OCI-LY3 (cell line): ENCODE results near the gene PXK.
A peak's percentile ranks its signal among the peaks of the same experiment; 100 is the strongest.
"Not testable (repeated sequence)": the region's sequence is repeated elsewhere in the genome, so short reads cannot be mapped to it uniquely, and the experiment has no call there.

Experiments
- H2AFZ ChIP-seq: fragments of 200-600, 300-600 bp; shearing (Covaris generic); 2 replicates; pipeline ENCODE4 v1.6.0; 2014; ENCODE audit warnings: antibody characterized with exemption, low read depth, low read length
- H3K27ac ChIP-seq: fragments of 200-600, 300-600 bp; sonication (generic); 2 replicates; pipeline ENCODE4 v1.5.1; 2014; ENCODE audit warnings: mild to moderate bottlenecking, low read length, moderate library complexity, mixed read lengths
- H3K27me3 ChIP-seq: fragments of 200-600, 300-600 bp; sonication (generic); 2 replicates; pipeline ENCODE4 v1.6.1; 2014; ENCODE audit warnings: low read depth, low read length, mixed read lengths
- H3K36me3 ChIP-seq: fragments of 200-600, 300-600 bp; sonication (generic); replicated peaks from 2 replicates; pipeline ENCODE3; 2014; ENCODE audit warnings: low read depth, low read length, mixed read lengths
- H3K4me1 ChIP-seq: fragments of 300-600, 200-600 bp; sonication (generic); 2 replicates; pipeline ENCODE4 v1.6.1; 2014; ENCODE audit warnings: low read length, mixed read lengths
- H3K4me2 ChIP-seq: fragments of 200-600, 300-600 bp; sonication (generic); 2 replicates; pipeline ENCODE4 v1.6.1; 2014; ENCODE audit warnings: low read length, mixed read lengths
- H3K4me3 ChIP-seq: fragments of 300-600, 200-600 bp; sonication (generic); 2 replicates; pipeline ENCODE4 v1.5.1; 2014; ENCODE audit warnings: antibody characterized with exemption, mild to moderate bottlenecking, low read length, moderate library complexity
- H3K79me2 ChIP-seq: fragments of 300-600, 200-600 bp; shearing (Covaris generic); 2 replicates; pipeline ENCODE4 v1.6.1; 2014; ENCODE audit warnings: mild to moderate bottlenecking, low read length, mixed read lengths
- H3K9ac ChIP-seq: fragments of 300-600, 200-600 bp; shearing (Covaris generic); 2 replicates; pipeline ENCODE4 v1.6.0; 2014; ENCODE audit warnings: mild to moderate bottlenecking, low read length, moderate library complexity
- H3K9me3 ChIP-seq: fragments of 200-600, 300-600 bp; shearing (Covaris generic); 2 replicates; pipeline ENCODE4 v1.6.1; 2014; ENCODE audit warnings: low read length, mixed read lengths; ENCODE audit not compliant: insufficient read depth
- H4K20me1 ChIP-seq: fragments of 200-600, 300-600 bp; sonication (generic); 2 replicates; pipeline ENCODE4 v1.6.1; 2016; ENCODE audit warnings: low read length, mixed read lengths; ENCODE audit not compliant: insufficient read depth
- CTCF ChIP-seq: fragments of 200-600, 300-600 bp; sonication (generic); IDR thresholded peaks from 2 replicates; pipeline ENCODE4 v1.5.1; 2014; ENCODE audit warnings: antibody characterized with exemption, low read length, low read depth
- EZH2phosphoT487 ChIP-seq: fragments of 200-600 bp; shearing (Covaris generic); IDR thresholded peaks from 2 replicates; pipeline ENCODE4 v1.6.1; 2018; ENCODE audit warnings: antibody characterized with exemption, mixed run types, low read depth

The PXK gene

GRCh38 chr3:58332575-58333188 is at the start of gene PXK:
Gene PXK (plus strand): TSS chr3:58332892. CDS start chr3:58332989, 97 bp downstream.
- Histone ChIP-seq H2AFZ (peak within 1 kb of the TSS; percentile 91), H3K4me1 (peaks cover 13% of the 10 kb centered on the region), H3K4me2 (peak within 1 kb of the TSS; percentile 82), H3K79me2 (peaks cover 10% of the 10 kb centered on the region; the same call in 1 of the 2 replicates), H4K20me1 (no peaks in the 10 kb centered on the region), H3K27ac (no peak within 1 kb of the TSS), H3K9ac (peak within 1 kb of the TSS; percentile 69), H3K9me3 (no peaks in the 10 kb centered on the region), H3K4me3 (peak within 1 kb of the TSS; percentile 91), H3K27me3 (no peaks in the 10 kb centered on the region), H3K36me3 (no peaks in the 10 kb centered on the region)
- TF ChIP-seq CTCF = peak; percentile 23
- no peak for TF ChIP-seq EZH2phosphoT487

- no peak overlapping the region for H3K27ac ChIP-seq
- no peak for TF ChIP-seq CTCF
- no peak for TF ChIP-seq EZH2phosphoT487
- no peaks in the 10 kb centered on the region for H3K9me3 ChIP-seq
- H3K9ac ChIP-seq = no peak overlapping the region
- H3K4me2 ChIP-seq = no peak overlapping the region
- H3K4me1 ChIP-seq = no peaks in the 10 kb centered on the region
- no peak overlapping the region for H2AFZ ChIP-seq
- H3K79me2 ChIP-seq = no peaks in the 10 kb centered on the region
- H3K27me3 ChIP-seq = no peaks in the 10 kb centered on the region
- peaks cover 29% of the 10 kb centered on the region for H3K36me3 ChIP-seq
- H3K4me3 ChIP-seq = no peak overlapping the region
- H4K20me1 ChIP-seq = no peaks in the 10 kb centered on the region
Measured at GRCh38 chr3:58285334-58285733, 47.4 kb upstream of the PXK start.

GRCh38 chr3:58287354-58287753 is 45.3 kb upstream of the PXK start:
- Histone ChIP-seq H3K36me3 (peaks cover 33% of the 10 kb centered on the region), H3K9me3 (no peaks in the 10 kb centered on the region), H3K27ac (no peak overlapping the region), H3K4me2 (no peak overlapping the region), H3K9ac (no peak overlapping the region), H3K4me3 (no peak overlapping the region), H3K79me2 (no peaks in the 10 kb centered on the region), H2AFZ (no peak overlapping the region), H3K27me3 (no peaks in the 10 kb centered on the region), H4K20me1 (no peaks in the 10 kb centered on the region), H3K4me1 (no peaks in the 10 kb centered on the region)
- TF ChIP-seq CTCF = no peak
- TF ChIP-seq EZH2phosphoT487 = no peak

GRCh38 chr3:58288011-58288728 is 44.5 kb upstream of the PXK start:
- no peaks in the 10 kb centered on the region for H3K79me2 ChIP-seq
- H3K4me2 ChIP-seq = no peak overlapping the region
- no peaks in the 10 kb centered on the region for H3K27me3 ChIP-seq
- no peaks in the 10 kb centered on the region for H4K20me1 ChIP-seq
- H3K9ac ChIP-seq = no peak overlapping the region
- H3K9me3 ChIP-seq = no peaks in the 10 kb centered on the region
- H3K4me1 ChIP-seq = no peaks in the 10 kb centered on the region
- H3K36me3 ChIP-seq = peaks cover 33% of the 10 kb centered on the region
- H3K4me3 ChIP-seq = no peak overlapping the region
- H2AFZ ChIP-seq = no peak overlapping the region
- no peak for TF ChIP-seq EZH2phosphoT487
- TF ChIP-seq CTCF = no peak
- H3K27ac ChIP-seq = no peak overlapping the region

GRCh38 chr3:58288964-58289613 is 43.6 kb upstream of the PXK start:
- H2AFZ ChIP-seq, H3K4me2 ChIP-seq, H3K79me2 ChIP-seq, H3K4me3 ChIP-seq, H3K4me1 ChIP-seq, H4K20me1 ChIP-seq, H3K9ac ChIP-seq, H3K9me3 ChIP-seq, H3K27ac ChIP-seq, H3K27me3 ChIP-seq: not testable (repeated sequence)
- peaks cover 38% of the 10 kb centered on the region for H3K36me3 ChIP-seq

GRCh38 chr3:58290446-58290845 is 42.2 kb upstream of the PXK start:
- H3K27ac ChIP-seq, H3K4me2 ChIP-seq, H3K9me3 ChIP-seq, H3K4me3 ChIP-seq, H3K79me2 ChIP-seq, H3K27me3 ChIP-seq, H3K4me1 ChIP-seq, H2AFZ ChIP-seq, H4K20me1 ChIP-seq, H3K9ac ChIP-seq: not testable (repeated sequence)
- H3K36me3 ChIP-seq = peaks cover 39% of the 10 kb centered on the region
